ENCODE data around the gene PDE6B.
"Not testable (repeated sequence)": the region's sequence is repeated elsewhere in the genome, so short reads cannot be mapped to it uniquely, and the experiment has no call there.

Gene PDE6B

GRCh38 chr4:634599-634985 is 9.2 kb downstream of the PDE6B start:
- no peaks in the 10 kb centered on the region for H3K9me3 ChIP-seq (ENCODE audit: insufficient read depth, low read length)
- H3K36me3 ChIP-seq (replicated peaks; ENCODE audit: low read depth, low read length), result no peaks in the 10 kb centered on the region
- H3K4me1 ChIP-seq (ENCODE audit: low read length), result no peaks in the 10 kb centered on the region
- no peak overlapping the region for H3K4me3 ChIP-seq (ENCODE audit: low read length)
- H3K79me2 ChIP-seq (ENCODE audit: low read length), result no peaks in the 10 kb centered on the region
- no peak for TF ChIP-seq EZH2phosphoT487 (IDR thresholded peaks at IDR 0.05; ENCODE audit: low read depth)
- TF ChIP-seq CTCF (IDR thresholded peaks at IDR 0.05; ENCODE audit: low read depth, low read length), result no peak
- H3K27ac ChIP-seq (ENCODE audit: low read length), result no peak overlapping the region
- H4K20me1 ChIP-seq (ENCODE audit: insufficient read depth, low read length), result no peaks in the 10 kb centered on the region
- H3K4me2 ChIP-seq (ENCODE audit: low read length), result no peak overlapping the region
- H3K9ac ChIP-seq (ENCODE audit: low read length), result no peak overlapping the region
- H3K27me3 ChIP-seq (ENCODE audit: low read depth, low read length), result no peaks in the 10 kb centered on the region
- no peak overlapping the region for H2AFZ ChIP-seq (ENCODE audit: low read depth, low read length)

GRCh38 chr4:635066-635835 is 9.9 kb downstream of the PDE6B start:
- not testable (repeated sequence) for H3K4me3 ChIP-seq (ENCODE audit: low read length); H3K4me2 ChIP-seq (ENCODE audit: low read length); H3K9me3 ChIP-seq (ENCODE audit: insufficient read depth, low read length); H2AFZ ChIP-seq (ENCODE audit: low read depth, low read length); H3K27ac ChIP-seq (ENCODE audit: low read length); H3K36me3 ChIP-seq (replicated peaks; ENCODE audit: low read depth, low read length); H3K27me3 ChIP-seq (ENCODE audit: low read depth, low read length); H3K9ac ChIP-seq (ENCODE audit: low read length); H3K79me2 ChIP-seq (ENCODE audit: low read length); H3K4me1 ChIP-seq (ENCODE audit: low read length); H4K20me1 ChIP-seq (ENCODE audit: insufficient read depth, low read length)

GRCh38 chr4:635851-636627 is 10.7 kb downstream of the PDE6B start:
- Histone ChIP-seq H3K9ac (ENCODE audit: low read length) (no peak overlapping the region), H4K20me1 (ENCODE audit: insufficient read depth, low read length) (no peaks in the 10 kb centered on the region), H3K9me3 (ENCODE audit: insufficient read depth, low read length) (no peaks in the 10 kb centered on the region), H2AFZ (ENCODE audit: low read depth, low read length) (no peak overlapping the region), H3K4me3 (ENCODE audit: low read length) (no peak overlapping the region), H3K4me2 (ENCODE audit: low read length) (no peak overlapping the region), H3K27me3 (ENCODE audit: low read depth, low read length) (no peaks in the 10 kb centered on the region), H3K27ac (ENCODE audit: low read length) (no peak overlapping the region), H3K4me1 (ENCODE audit: low read length) (no peaks in the 10 kb centered on the region), H3K36me3 (replicated peaks; ENCODE audit: low read depth, low read length) (no peaks in the 10 kb centered on the region), H3K79me2 (ENCODE audit: low read length) (no peaks in the 10 kb centered on the region)
- TF ChIP-seq CTCF (IDR thresholded peaks at IDR 0.05; ENCODE audit: low read depth, low read length), result no peak
- TF ChIP-seq EZH2phosphoT487 (IDR thresholded peaks at IDR 0.05; ENCODE audit: low read depth), result no peak

GRCh38 chr4:636628-637159 is 11.3 kb downstream of the PDE6B start:
- Histone ChIP-seq H3K79me2 (ENCODE audit: low read length) (no peaks in the 10 kb centered on the region), H3K4me1 (ENCODE audit: low read length) (no peaks in the 10 kb centered on the region), H2AFZ (ENCODE audit: low read depth, low read length) (no peak overlapping the region), H3K9me3 (ENCODE audit: insufficient read depth, low read length) (no peaks in the 10 kb centered on the region), H3K27ac (ENCODE audit: low read length) (no peak overlapping the region), H3K36me3 (replicated peaks; ENCODE audit: low read depth, low read length) (no peaks in the 10 kb centered on the region), H3K27me3 (ENCODE audit: low read depth, low read length) (no peaks in the 10 kb centered on the region), H3K9ac (ENCODE audit: low read length) (no peak overlapping the region), H4K20me1 (ENCODE audit: insufficient read depth, low read length) (no peaks in the 10 kb centered on the region), H3K4me3 (ENCODE audit: low read length) (no peak overlapping the region), H3K4me2 (ENCODE audit: low read length) (no peak overlapping the region)
- TF ChIP-seq EZH2phosphoT487 (IDR thresholded peaks at IDR 0.05; ENCODE audit: low read depth), result no peak
- no peak for TF ChIP-seq CTCF (IDR thresholded peaks at IDR 0.05; ENCODE audit: low read depth, low read length)
